Stimulated activated CD4-positive, alpha-beta T cell treated with anti-CD3 and anti-CD28 coated beads, TNF-alpha, amount 100 ng/mL, for 48 hours (primary cell): ENCODE data around the gene DNMT3A.
"Not testable (repeated sequence)": the region's sequence is repeated elsewhere in the genome, so short reads cannot be mapped to it uniquely, and the experiment has no call there.

Experiments
- DNase-seq, 3 donors: peaks; one replicate each; pipeline ENCODE4 v3.0.0-alpha.2; 2020; ENCODE audit warnings: low read depth in 3 of 3

The DNMT3A gene

GRCh38 chr2:25285265-25286024 lies 56.3 kb downstream of the DNMT3A start:
- DNase-seq: no peak

DNA sequence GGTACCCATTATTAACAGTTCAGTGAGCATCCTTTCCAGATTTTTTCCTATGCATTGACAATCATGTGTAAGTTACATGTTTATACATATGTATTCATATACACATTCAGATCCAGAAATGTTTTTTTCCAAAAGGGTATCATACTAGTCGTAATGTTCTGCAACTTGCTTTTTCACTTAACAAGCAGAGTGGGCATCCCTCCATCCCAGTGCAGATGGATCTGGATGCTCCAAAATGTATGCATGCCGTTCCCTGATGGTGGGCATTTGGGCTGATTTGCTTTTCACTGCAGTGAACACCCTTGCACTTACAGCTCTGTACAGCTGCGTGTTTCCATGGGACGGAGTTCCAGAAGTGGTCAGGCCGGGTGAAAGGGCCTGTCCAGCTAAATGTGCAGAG lies 57.0 kb downstream of the DNMT3A start:
- DNase-seq: no peak

- no peak for DNase-seq
Measured at GRCh38 chr2:25283921-25284320, 57.8 kb downstream of the DNMT3A start.

- no peak for DNase-seq
Measured at GRCh38 chr2:25281941-25282340, 59.8 kb downstream of the DNMT3A start.

DNA sequence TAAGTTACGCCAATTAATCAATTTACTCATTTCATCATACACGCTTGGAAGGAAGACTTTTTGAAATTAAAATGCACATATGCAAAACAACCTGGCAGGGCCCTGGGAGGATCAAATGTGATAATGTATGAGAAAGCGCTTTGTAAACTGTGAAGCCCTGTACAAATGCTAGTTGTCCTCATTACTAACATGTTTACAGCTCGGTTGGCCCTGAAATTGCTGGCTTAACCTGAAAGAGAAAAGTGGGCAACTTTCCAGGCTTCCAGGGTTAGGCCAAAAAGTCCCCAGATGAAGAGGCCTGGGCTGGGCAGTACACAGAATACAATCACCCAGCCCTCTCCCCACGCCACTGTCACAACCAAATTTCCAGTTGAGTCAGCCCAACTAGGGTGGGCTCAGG lies 60.2 kb downstream of the DNMT3A start:
- no peak for DNase-seq

- DNase-seq: no peak
Measured at GRCh38 chr2:25280051-25280687, 61.6 kb downstream of the DNMT3A start.

GRCh38 chr2:25279091-25279651 lies 62.6 kb downstream of the DNMT3A start:
- DNase-seq: no peak

DNA sequence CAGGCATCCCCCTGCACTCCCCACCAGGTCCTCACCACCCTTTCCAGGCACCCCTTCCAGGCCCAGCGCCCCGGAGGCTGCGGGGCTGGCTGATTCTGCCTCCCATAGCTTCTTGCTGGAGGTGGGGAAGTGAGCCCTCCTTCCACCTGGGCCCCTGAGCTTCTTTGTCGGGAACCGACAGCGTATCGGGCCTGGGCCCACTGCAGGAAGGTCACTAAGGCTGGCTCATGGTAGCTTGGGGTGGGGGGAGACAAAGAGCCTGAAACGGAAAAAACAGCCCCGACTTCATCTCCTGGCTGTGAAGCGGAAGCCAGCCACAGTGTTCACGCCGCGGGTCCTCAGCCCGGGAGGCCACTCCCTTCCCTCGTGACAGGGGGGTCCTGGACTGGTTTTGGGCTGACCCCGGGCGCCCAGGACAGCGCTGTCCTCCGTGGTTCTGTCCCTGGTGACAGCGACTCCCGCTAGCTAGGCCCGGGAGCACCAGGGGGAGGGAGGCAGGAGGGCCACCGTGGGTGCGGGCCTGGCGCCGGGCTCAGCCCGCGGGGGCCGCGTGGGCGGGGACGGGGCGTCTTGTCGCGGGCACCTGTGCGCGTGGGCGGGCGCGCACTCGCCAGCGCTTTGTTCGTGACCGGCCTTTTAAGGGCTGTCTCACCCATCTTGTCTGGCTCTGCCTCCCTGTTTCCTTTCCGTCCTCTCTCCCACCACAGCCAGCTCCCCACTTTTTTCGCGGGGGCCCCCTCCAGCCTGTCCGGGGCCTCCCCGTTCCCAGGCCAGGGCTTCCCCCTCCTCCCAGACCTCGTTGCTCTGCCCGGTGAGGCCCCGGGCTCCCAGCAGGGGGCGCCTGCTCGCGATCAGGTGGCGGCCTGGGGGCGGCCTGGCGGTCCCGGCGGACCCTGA lies 64.9 kb downstream of the DNMT3A start:
- DNase-seq: peak; percentile 68 to 81 (median 70)

GRCh38 chr2:25275575-25275965 lies 66.2 kb downstream of the DNMT3A start:
- no peak for DNase-seq

GRCh38 chr2:25274868-25275574 lies 66.7 kb downstream of the DNMT3A start:
- no peak for DNase-seq

GRCh38 chr2:25273985-25274535 lies 67.7 kb downstream of the DNMT3A start:
- DNase-seq: no peak

GRCh38 chr2:25272705-25273104 lies 69.0 kb downstream of the DNMT3A start:
- DNase-seq: not testable (repeated sequence)

DNA sequence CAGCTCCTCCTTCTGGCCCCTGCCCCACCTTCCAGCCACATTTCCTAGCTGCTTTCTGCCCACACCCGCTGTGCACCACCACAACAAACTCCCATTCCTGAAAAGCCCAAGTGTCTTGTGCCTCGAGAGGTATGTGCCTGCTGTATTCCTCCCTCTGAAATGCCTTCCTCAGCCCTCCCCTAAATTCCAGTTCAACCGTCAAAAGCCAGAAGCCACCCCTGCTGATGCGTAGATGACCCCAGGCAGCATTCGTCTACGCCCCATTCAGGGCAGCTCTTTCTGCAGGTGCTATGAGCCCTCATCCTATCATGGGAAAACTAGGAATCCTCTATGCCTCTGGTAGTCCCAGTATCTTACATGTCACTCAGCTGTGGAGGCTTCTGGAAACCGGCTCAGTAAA lies 71.7 kb downstream of the DNMT3A start:
- DNase-seq: no peak

DNA sequence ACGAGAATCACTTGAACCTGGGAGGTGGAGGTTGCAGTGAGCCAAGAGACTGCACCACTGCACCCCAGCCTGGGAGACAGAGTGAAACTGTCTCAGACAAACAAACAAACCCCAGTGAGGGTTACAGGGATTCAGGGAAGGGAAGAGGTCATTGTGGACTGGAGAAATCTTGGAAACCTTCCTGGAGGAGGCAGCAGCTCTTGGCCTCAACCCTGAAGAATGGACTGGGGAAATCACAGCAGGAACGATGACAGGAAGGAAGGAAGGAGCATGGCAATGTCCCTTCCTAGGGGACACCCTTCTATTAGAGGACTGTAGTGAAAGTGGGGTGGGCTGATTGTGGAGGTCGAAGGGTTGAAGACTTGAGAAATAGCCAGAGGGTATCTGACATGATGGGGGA lies 72.5 kb downstream of the DNMT3A start:
- DNase-seq: no peak

- DNase-seq: no peak
Measured at GRCh38 chr2:25268139-25268538, 73.6 kb downstream of the DNMT3A start.

DNA sequence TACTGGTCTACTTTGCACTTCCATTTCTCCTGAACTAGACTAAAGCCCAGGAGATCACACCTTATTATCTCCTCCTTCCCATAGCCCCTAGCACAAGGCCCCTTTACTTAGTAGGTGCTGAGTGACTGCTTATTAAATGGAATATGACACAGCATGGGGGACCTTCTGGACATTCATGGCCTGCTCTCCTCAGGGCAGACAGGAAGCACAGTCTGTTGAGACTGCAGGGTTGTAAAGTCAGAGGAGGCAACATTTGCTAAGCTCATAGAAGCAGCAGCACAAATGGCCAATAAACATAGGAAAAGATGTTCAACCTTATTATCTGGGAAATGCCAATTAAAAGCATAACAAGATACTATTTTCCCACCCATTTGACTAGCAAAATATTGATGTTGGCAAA lies 75.3 kb downstream of the DNMT3A start:
- DNase-seq: no peak

- DNase-seq: no peak
Measured at GRCh38 chr2:25265802-25266201, 75.9 kb downstream of the DNMT3A start.

DNA sequence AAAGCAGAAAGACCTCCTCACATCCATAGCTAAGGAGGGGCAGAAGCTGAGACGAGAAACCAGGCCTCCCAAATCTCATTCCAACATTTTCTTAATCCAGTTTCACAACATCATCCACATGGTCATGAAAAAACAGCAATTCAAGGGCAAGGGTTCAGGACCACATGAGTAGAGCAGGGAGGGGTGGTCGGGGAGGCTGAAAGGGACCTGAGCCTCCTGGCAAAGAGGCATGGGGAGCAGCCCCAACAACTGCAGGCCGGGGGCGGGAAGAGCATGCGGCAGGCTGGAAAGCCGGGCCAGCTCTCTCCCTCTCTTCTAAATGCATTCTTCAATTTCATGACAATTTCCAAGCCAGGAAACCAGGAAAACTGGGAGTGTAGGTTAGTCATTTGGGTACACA lies 76.7 kb downstream of the DNMT3A start:
- DNase-seq: no peak

DNA sequence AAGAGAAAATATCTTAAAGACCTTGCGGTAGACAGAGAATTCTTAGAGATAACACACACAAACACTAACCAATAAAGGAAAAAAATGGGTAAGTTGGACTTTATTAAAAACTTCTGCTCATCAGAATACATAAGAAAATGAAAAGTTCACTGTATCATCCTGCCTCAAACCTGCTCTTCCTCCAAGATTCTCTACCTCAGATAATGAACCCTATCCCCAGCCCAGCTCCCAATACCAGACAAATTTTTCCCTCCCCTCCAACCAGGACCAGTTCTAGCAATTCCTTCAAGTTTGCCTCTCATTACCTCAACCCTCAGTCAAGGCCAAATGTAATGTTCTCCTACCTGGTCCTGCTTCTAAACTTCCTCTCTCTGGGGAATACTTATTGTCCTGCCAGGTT lies 79.4 kb downstream of the DNMT3A start:
- no peak for DNase-seq

- no peak for DNase-seq
Measured at GRCh38 chr2:25259737-25260124, 82.0 kb downstream of the DNMT3A start.
